DOHH2 (cell line): ENCODE measurements around the gene DHRS11.

ENCODE experiments used
- H3F3A ChIP-seq: fragments of 200-600 bp; sonication (generic), shearing (Covaris generic); 2 replicates; pipeline ENCODE4 v1.6.0; 2016; ENCODE audit warnings: antibody characterized with exemption, mild to moderate bottlenecking; ENCODE audit not compliant: control insufficient read depth, insufficient read depth
- H3K27ac ChIP-seq: fragments of 200-600 bp; sonication (generic); 2 replicates; pipeline ENCODE4 v1.5.1; 2014; ENCODE audit warnings: low read depth, mild to moderate bottlenecking, low read length, moderate library complexity
- H3K27me3 ChIP-seq: fragments of 200-600 bp; sonication (generic); 2 replicates; pipeline ENCODE4 v1.6.1; 2014; ENCODE audit warnings: mild to moderate bottlenecking, low read length, mixed read lengths; ENCODE audit not compliant: control insufficient read depth
- H3K36me3 ChIP-seq: fragments of 200-600 bp; sonication (generic); 2 replicates; pipeline ENCODE4 v1.6.1; 2014; ENCODE audit warnings: mild to moderate bottlenecking, low read length, moderate library complexity, mixed read lengths; ENCODE audit not compliant: control insufficient read depth
- H3K4me1 ChIP-seq: fragments of 200-600 bp; sonication (generic); 2 replicates; pipeline ENCODE4 v1.6.1; 2014; ENCODE audit warnings: mild to moderate bottlenecking, low read length, mixed read lengths; ENCODE audit not compliant: control insufficient read depth
- H3K4me2 ChIP-seq: fragments of 200-600 bp; sonication (generic); 2 replicates; pipeline ENCODE4 v1.6.0; 2014; ENCODE audit warnings: mild to moderate bottlenecking, low read length, moderate library complexity
- H3K4me3 ChIP-seq: fragments of 200-600 bp; sonication (generic); 2 replicates; pipeline ENCODE4 v1.5.1; 2014; ENCODE audit warnings: mild to moderate bottlenecking, low read length, mixed read lengths
- H3K79me2 ChIP-seq: fragments of 200-600 bp; sonication (generic); 2 replicates; pipeline ENCODE4 v1.6.1; 2014; ENCODE audit warnings: mild to moderate bottlenecking, low read length, mixed read lengths; ENCODE audit not compliant: control insufficient read depth
- H3K9me2 ChIP-seq: fragments of 200-600 bp; sonication (generic); replicated peaks from 2 replicates; pipeline ENCODE4 v1.6.1; 2014; ENCODE audit warnings: mild to moderate bottlenecking, low read length, mixed read lengths; ENCODE audit not compliant: control insufficient read depth
- H3K9me3 ChIP-seq: fragments of 200-600 bp; sonication (generic); 2 replicates; pipeline ENCODE4 v1.6.1; 2014; ENCODE audit warnings: antibody characterized with exemption, low read length, mixed read lengths; ENCODE audit not compliant: control insufficient read depth, insufficient read depth
- H4K20me1 ChIP-seq: fragments of 200-600 bp; sonication (generic); 2 replicates; pipeline ENCODE4 v1.6.0; 2014; ENCODE audit warnings: low read depth, mild to moderate bottlenecking, antibody characterized with exemption, low read length, moderate library complexity; ENCODE audit not compliant: control insufficient read depth, insufficient read depth
- CTCF ChIP-seq: fragments of 200-600 bp; sonication (generic); IDR thresholded peaks from one replicate; pipeline ENCODE4 v1.5.1; 2014; ENCODE audit warnings: antibody characterized with exemption, mild to moderate bottlenecking, low read depth, low read length; ENCODE audit not compliant: poor library complexity, severe bottlenecking
- EZH2phosphoT487 ChIP-seq: fragments of 200-600 bp; sonication (generic); IDR thresholded peaks from 2 replicates; pipeline ENCODE4 v1.6.1; 2017; ENCODE audit warnings: borderline replicate concordance, mild to moderate bottlenecking, antibody characterized with exemption, low read length, moderate library complexity, mixed read lengths

The DHRS11 gene

GRCh38 chr17:36625188-36625587 is 33.5 kb downstream of the DHRS11 start:
- Histone ChIP-seq H3K4me3 (no peak overlapping the region), H3K27ac (no peak overlapping the region), H3F3A (no peaks in the 10 kb centered on the region), H3K9me2 (no peaks in the 10 kb centered on the region), H4K20me1 (no peaks in the 10 kb centered on the region), H3K9me3 (no peaks in the 10 kb centered on the region), H3K27me3 (no peaks in the 10 kb centered on the region), H3K79me2 (no peaks in the 10 kb centered on the region), H3K4me2 (no peak overlapping the region), H3K4me1 (no peaks in the 10 kb centered on the region), H3K36me3 (no peaks in the 10 kb centered on the region)
- TF ChIP-seq CTCF (no peak), EZH2phosphoT487 (no peak)

GRCh38 chr17:36627101-36627500 is 35.4 kb downstream of the DHRS11 start:
- Histone ChIP-seq H3K36me3 (no peaks in the 10 kb centered on the region), H3K4me3 (no peak overlapping the region), H3K27ac (no peak overlapping the region), H3K79me2 (no peaks in the 10 kb centered on the region), H4K20me1 (no peaks in the 10 kb centered on the region), H3K9me2 (no peaks in the 10 kb centered on the region), H3K4me1 (no peaks in the 10 kb centered on the region), H3F3A (no peaks in the 10 kb centered on the region), H3K27me3 (no peaks in the 10 kb centered on the region), H3K9me3 (no peaks in the 10 kb centered on the region), H3K4me2 (no peak overlapping the region)
- TF ChIP-seq CTCF (no peak), EZH2phosphoT487 (no peak)

- no peaks in the 10 kb centered on the region for H3K27me3 ChIP-seq
- H3K27ac ChIP-seq, result no peak overlapping the region
- no peaks in the 10 kb centered on the region for H3F3A ChIP-seq
- no peaks in the 10 kb centered on the region for H3K36me3 ChIP-seq
- no peak overlapping the region for H3K4me3 ChIP-seq
- H3K4me2 ChIP-seq, result no peak overlapping the region
- H3K9me2 ChIP-seq, result no peaks in the 10 kb centered on the region
- H3K4me1 ChIP-seq, result peaks cover 4% of the 10 kb centered on the region; the same call in 1 of the 2 replicates
- H4K20me1 ChIP-seq, result no peaks in the 10 kb centered on the region
- H3K79me2 ChIP-seq, result no peaks in the 10 kb centered on the region
- no peaks in the 10 kb centered on the region for H3K9me3 ChIP-seq
- TF ChIP-seq CTCF, result no peak
- no peak for TF ChIP-seq EZH2phosphoT487
Measured at GRCh38 chr17:36628576-36628975, 36.9 kb downstream of the DHRS11 start.

GRCh38 chr17:36629252-36629847 is 37.7 kb downstream of the DHRS11 start:
- no peak overlapping the region for H3K4me3 ChIP-seq
- no peaks in the 10 kb centered on the region for H3K79me2 ChIP-seq
- no peaks in the 10 kb centered on the region for H4K20me1 ChIP-seq
- no peak overlapping the region for H3K27ac ChIP-seq
- H3K9me2 ChIP-seq, result no peaks in the 10 kb centered on the region
- H3K4me1 ChIP-seq, result peaks cover 4% of the 10 kb centered on the region; the same call in 1 of the 2 replicates
- TF ChIP-seq CTCF, result peak; percentile 99
- no peak for TF ChIP-seq EZH2phosphoT487
- H3F3A ChIP-seq, result no peaks in the 10 kb centered on the region
- H3K27me3 ChIP-seq, result no peaks in the 10 kb centered on the region
- H3K4me2 ChIP-seq, result no peak overlapping the region
- no peaks in the 10 kb centered on the region for H3K36me3 ChIP-seq
- H3K9me3 ChIP-seq, result no peaks in the 10 kb centered on the region
